ENCODE data around the gene GCC1. TPM values are rescaled to one million over a fixed set of nuclear protein-coding genes. Genes with fewer than 3 reads are reported as not detected.

GCC1 gene
- total RNA-seq, 1 donor from 2014 or later = 11.2 TPM

DNA sequence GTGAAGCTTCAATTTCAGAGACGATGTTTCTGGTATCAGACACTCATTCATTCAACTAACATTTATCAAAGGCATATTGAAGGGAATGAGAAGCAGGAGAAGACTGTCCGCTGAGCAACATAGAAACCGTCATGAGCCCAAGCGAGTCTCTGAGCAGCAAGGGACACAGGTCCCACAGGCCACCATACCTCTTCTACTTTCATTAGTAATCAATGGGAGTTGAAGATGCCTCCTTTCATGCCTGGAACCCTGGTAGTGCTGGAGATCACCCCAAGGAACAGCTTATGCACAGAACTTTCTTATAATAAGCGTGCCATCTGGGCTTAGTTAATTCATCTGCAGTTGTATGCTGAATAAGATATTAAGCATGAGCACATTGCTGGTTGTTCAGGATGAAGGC is 31.3 kb upstream of the GCC1 start:
- TF ChIP-seq, protein P1, sequence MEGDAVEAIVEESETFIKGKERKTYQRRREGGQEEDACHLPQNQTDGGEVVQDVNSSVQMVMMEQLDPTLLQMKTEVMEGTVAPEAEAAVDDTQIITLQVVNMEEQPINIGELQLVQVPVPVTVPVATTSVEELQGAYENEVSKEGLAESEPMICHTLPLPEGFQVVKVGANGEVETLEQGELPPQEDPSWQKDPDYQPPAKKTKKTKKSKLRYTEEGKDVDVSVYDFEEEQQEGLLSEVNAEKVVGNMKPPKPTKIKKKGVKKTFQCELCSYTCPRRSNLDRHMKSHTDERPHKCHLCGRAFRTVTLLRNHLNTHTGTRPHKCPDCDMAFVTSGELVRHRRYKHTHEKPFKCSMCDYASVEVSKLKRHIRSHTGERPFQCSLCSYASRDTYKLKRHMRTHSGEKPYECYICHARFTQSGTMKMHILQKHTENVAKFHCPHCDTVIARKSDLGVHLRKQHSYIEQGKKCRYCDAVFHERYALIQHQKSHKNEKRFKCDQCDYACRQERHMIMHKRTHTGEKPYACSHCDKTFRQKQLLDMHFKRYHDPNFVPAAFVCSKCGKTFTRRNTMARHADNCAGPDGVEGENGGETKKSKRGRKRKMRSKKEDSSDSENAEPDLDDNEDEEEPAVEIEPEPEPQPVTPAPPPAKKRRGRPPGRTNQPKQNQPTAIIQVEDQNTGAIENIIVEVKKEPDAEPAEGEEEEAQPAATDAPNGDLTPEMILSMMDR (IDR thresholded peaks at IDR 0.05) = no peak
- H3K27me3 ChIP-seq = no peaks in the 10 kb centered on the region
- no peaks in the 10 kb centered on the region for H3K36me3 ChIP-seq
- H3K9me3 ChIP-seq = no peaks in the 10 kb centered on the region
- intact Hi-C loops (cut with DNase I) = no loop called here
- no peak for DNase-seq (ENCODE audit: low spot score in 2 of 2)
- no peak overlapping the region for H3K27ac ChIP-seq
- H3K4me3 ChIP-seq = no peak overlapping the region
- H3K4me1 ChIP-seq = no peaks in the 10 kb centered on the region

DNA sequence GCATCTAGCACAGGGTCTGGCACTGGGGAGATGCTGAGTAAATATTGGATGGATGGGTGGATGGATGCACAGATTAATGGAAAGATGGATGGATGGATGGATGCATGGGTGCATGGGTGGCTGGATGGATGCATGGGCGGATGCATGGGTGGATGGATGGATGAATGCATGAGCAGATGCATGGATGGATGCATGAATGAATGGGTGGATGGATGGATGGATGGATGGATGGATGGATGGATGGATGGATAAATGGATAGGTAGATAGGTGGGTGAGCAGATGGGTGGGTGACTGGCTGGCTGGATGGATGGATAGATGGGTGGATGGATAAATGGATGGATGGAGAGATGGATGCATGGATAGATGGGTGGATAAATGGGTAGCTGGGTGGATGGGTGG is 26.9 kb upstream of the GCC1 start:
- H3K27me3 ChIP-seq = no peaks in the 10 kb centered on the region
- H3K4me1 ChIP-seq = no peaks in the 10 kb centered on the region
- DNase-seq (ENCODE audit: low spot score in 2 of 2) = no peak
- intact Hi-C loops (cut with DNase I) = no loop called here
- TF ChIP-seq, protein P1 (IDR thresholded peaks at IDR 0.05) = no peak
- no peak overlapping the region for H3K27ac ChIP-seq
- H3K4me3 ChIP-seq = no peak overlapping the region
- no peaks in the 10 kb centered on the region for H3K36me3 ChIP-seq
- peaks cover 0 to 5% of the 10 kb centered on the region in 2 donors for H3K9me3 ChIP-seq

DNA sequence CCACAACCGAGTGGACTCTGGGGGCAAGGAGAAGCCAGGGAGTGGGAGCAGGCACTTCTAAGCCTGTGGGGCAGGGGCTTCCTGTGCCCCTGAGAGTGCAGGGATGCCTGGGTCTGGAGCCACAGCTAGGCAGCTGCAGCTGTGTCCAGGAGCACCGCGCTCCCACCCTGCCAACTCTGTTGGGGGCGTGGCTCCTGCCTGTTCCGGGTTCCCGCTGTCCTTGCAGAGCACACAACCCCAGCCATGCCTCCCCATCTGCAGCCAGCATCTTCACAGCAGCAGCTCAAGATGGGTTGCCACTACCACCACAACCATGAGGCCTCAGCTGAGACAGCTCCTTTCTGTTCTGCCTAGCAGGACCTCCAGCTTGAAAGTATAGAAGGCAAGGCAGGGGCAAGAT is 23.9 kb upstream of the GCC1 start:
- Histone ChIP-seq H3K4me3 (no peak overlapping the region), H3K27me3 (no peaks in the 10 kb centered on the region), H3K4me1 (no peaks in the 10 kb centered on the region), H3K9me3 (peaks cover 0 to 5% of the 10 kb centered on the region in 2 donors), H3K27ac (no peak overlapping the region), H3K36me3 (no peaks in the 10 kb centered on the region)
- DNase-seq (ENCODE audit: low spot score in 2 of 2) = no peak
- intact Hi-C loops (cut with DNase I) = no loop called here
- TF ChIP-seq, protein P1 (IDR thresholded peaks at IDR 0.05) = no peak

DNA sequence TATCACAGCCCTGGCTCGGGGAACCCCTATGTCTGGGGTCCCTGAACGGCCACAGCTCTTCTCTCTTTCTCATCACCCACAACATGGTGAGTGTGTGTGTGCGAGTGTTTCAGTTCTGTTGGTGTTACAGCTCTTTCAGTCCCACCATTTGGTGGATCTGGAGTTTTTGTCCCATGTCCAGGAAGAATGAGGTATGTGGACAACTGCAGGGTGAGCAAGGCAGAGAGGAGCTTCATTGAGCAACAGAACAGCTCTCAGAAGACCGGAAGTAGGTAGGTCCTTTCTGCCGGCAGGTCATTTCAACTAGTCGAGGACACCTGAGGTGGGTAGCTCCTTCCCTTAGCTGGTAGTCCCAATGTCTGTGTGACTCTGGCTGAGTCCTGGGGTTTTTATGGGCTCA is 23.1 kb upstream of the GCC1 start:
- no peak overlapping the region for H3K4me3 ChIP-seq
- intact Hi-C loops (cut with DNase I) = no loop called here
- no peaks in the 10 kb centered on the region for H3K27me3 ChIP-seq
- no peak for DNase-seq (ENCODE audit: low spot score in 2 of 2)
- H3K4me1 ChIP-seq = no peaks in the 10 kb centered on the region
- H3K27ac ChIP-seq = no peak overlapping the region
- H3K9me3 ChIP-seq = peaks cover 0 to 5% of the 10 kb centered on the region in 2 donors
- TF ChIP-seq, protein P1 (IDR thresholded peaks at IDR 0.05) = no peak
- no peaks in the 10 kb centered on the region for H3K36me3 ChIP-seq

DNA sequence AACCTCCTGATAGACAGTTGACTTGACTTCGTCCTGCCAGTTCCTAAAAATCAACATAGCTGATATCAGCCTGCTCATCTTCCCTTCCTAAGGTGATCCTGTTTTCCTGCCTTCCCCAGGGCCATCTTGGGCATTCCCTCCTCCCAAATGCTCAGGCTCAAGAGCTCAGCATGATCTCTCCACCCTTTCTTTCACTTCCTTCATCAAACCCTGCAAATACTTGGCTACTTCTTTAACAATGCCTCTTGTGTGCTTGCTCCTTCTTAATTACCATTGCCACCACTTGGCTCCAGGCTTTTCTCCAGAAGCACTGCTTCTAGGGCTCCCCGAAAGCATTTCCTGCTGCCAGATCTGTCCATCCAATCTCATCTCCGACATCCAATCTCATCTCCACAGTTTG is 15.5 kb upstream of the GCC1 start:
- Histone ChIP-seq H3K27ac (no peak overlapping the region), H3K4me1 (no peaks in the 10 kb centered on the region), H3K9me3 (no peaks in the 10 kb centered on the region), H3K27me3 (no peaks in the 10 kb centered on the region), H3K36me3 (no peaks in the 10 kb centered on the region), H3K4me3 (no peak overlapping the region)
- TF ChIP-seq, protein P1 (IDR thresholded peaks at IDR 0.05) = no peak
- intact Hi-C loops (cut with DNase I) = no loop called here
- no peak for DNase-seq (ENCODE audit: low spot score in 2 of 2)

DNA sequence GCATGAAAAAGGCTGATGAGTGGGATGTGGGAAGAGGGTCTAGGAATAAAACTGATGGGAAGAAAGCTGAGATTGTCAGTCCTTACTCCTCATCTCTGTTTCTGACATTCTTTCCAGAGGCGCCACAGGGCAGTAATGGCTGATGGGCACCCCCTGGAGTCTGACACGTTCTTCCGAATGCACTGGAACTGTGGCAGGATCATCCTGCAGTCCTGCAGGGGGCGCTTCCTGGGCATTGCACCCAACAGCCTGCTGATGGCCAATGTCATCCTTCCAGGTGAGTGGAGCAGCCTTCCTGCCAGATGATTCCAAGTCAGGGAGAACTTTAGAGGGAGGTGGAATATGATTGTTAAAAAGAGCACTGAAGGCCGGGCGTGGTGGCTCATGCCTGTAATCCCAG is 12.9 kb upstream of the GCC1 start:
- no peak overlapping the region for H3K4me3 ChIP-seq
- intact Hi-C loops (cut with DNase I) = no loop called here
- no peak for DNase-seq (ENCODE audit: low spot score in 2 of 2)
- H3K4me1 ChIP-seq = no peaks in the 10 kb centered on the region
- H3K9me3 ChIP-seq = no peaks in the 10 kb centered on the region
- H3K36me3 ChIP-seq = no peaks in the 10 kb centered on the region
- TF ChIP-seq, protein P1 (IDR thresholded peaks at IDR 0.05) = no peak
- no peak overlapping the region for H3K27ac ChIP-seq
- H3K27me3 ChIP-seq = no peaks in the 10 kb centered on the region

Data from ascending aorta (tissue), 2 donors.